H1 (cell line): ENCODE data around the gene SLC26A11. TPM values are rescaled to one million over a fixed set of nuclear protein-coding genes. Genes with fewer than 3 reads are reported as not detected.

Experiments used
- CTCF ChIA-PET: fragments of 300-600 bp; sonication (Branson Sonifier 250); formaldehyde crosslinking; loops from one replicate; lab custom pipeline; 2021; ENCODE audit not compliant: partially characterized antibody; lab: Charles Lee
- POLR2A ChIA-PET: fragments of 300-600 bp; sonication (Branson Sonifier 250); formaldehyde crosslinking; loops from one replicate; lab custom pipeline; 2021; ENCODE audit warnings: inconsistent platforms; ENCODE audit not compliant: partially characterized antibody; lab: Charles Lee
- DNase-seq, 2 experiments: peaks; one replicate each; pipeline versions ENCODE4 v3.0.0 to v3.0.0-alpha.2; 2010 to 2022; ENCODE audit warnings: low spot score in 2 of 2, low read depth in 1 of 2, mixed read lengths in 1 of 2
- FAIRE-seq: peaks from 2 replicates; lab custom pipeline; 2011; peaks lifted over from hg19 to GRCh38; lab: Jason Lieb, UNC
- H2AFZ ChIP-seq: 2 replicates; pipeline ENCODE4 v1.8.1; 2012; ENCODE audit warnings: low read length, inconsistent platforms
- H2AK5ac ChIP-seq: 2 replicates; pipeline ENCODE4 v1.6.1; 2013; ENCODE audit warnings: low read depth, low read length
- H2BK120ac ChIP-seq: replicated peaks from 2 replicates; pipeline ENCODE3; 2013; ENCODE audit warnings: low read depth, low read length, inconsistent platforms
- H2BK12ac ChIP-seq: 2 replicates; pipeline ENCODE4 v1.6.1; 2013; ENCODE audit warnings: low read depth, low read length
- H2BK15ac ChIP-seq: 2 replicates; pipeline ENCODE4 v1.6.1; 2013; ENCODE audit warnings: low read length
- H2BK20ac ChIP-seq: 2 replicates; pipeline ENCODE4 v1.6.1; 2013; ENCODE audit warnings: low read length
- H2BK5ac ChIP-seq: 2 replicates; pipeline ENCODE4 v1.6.1; 2013; ENCODE audit warnings: low read depth, low read length
- H3K14ac ChIP-seq: 2 replicates; pipeline ENCODE4 v1.6.1; 2013; ENCODE audit warnings: inconsistent platforms; ENCODE audit not compliant: insufficient read length
- H3K18ac ChIP-seq: 2 replicates; pipeline ENCODE4 v1.6.1; 2013; ENCODE audit warnings: low read length; ENCODE audit errors: extremely low read depth
- H3K23ac ChIP-seq: 2 replicates; pipeline ENCODE4 v1.6.1; 2013; ENCODE audit warnings: inconsistent platforms; ENCODE audit not compliant: insufficient read length
- H3K23me2 ChIP-seq: 2 replicates; pipeline ENCODE4 v1.6.1; 2013; ENCODE audit warnings: low read depth, low read length
- H3K27ac ChIP-seq: 2 replicates; pipeline ENCODE4 v1.6.1; 2011; ENCODE audit warnings: low read depth, low read length, inconsistent platforms
- H3K27me3 ChIP-seq, 4 experiments: replicated peaks in 1 of 4; 1 replicate in 1 of 4; 2 replicates in 3 of 4; pipeline versions ENCODE4 v1.6.1 to v1.8.1; 2011 to 2013; ENCODE audit warnings: low read length in 3 of 4, mild to moderate bottlenecking in 3 of 4, inconsistent platforms in 2 of 4, mixed read lengths in 2 of 4, moderate library complexity in 1 of 4; ENCODE audit not compliant: control insufficient read depth in 3 of 4, insufficient read depth in 3 of 4; ENCODE audit errors: extremely low read depth in 1 of 4
- H3K36me3 ChIP-seq, 4 experiments: 2 replicates each; pipeline versions ENCODE4 v1.6.1 to v1.8.1; 2011 to 2013; ENCODE audit warnings: mild to moderate bottlenecking in 4 of 4, low read length in 3 of 4, moderate library complexity in 2 of 4, control low read depth in 1 of 4, inconsistent platforms in 1 of 4; ENCODE audit not compliant: insufficient read depth in 4 of 4, control insufficient read depth in 2 of 4
- H3K4ac ChIP-seq: replicated peaks from 2 replicates; pipeline ENCODE3; 2013; ENCODE audit warnings: low read length, low read depth, mixed read lengths, inconsistent platforms; ENCODE audit not compliant: insufficient read length
- H3K4me1 ChIP-seq, 4 experiments: replicated peaks in 1 of 4; 1 replicate in 1 of 4; 2 replicates in 3 of 4; pipeline versions ENCODE4 v1.6.1 to v1.8.1; 2011 to 2013; ENCODE audit warnings: low read length in 3 of 4, inconsistent platforms in 2 of 4, mixed read lengths in 1 of 4; ENCODE audit not compliant: insufficient read depth in 4 of 4, control insufficient read depth in 3 of 4
- H3K4me2 ChIP-seq, 2 experiments: 2 replicates each; pipeline versions ENCODE4 v1.6.1 to v1.8.1; 2011 to 2013; ENCODE audit warnings: low read depth in 2 of 2, low read length in 2 of 2, control low read depth in 1 of 2, inconsistent platforms in 1 of 2, mild to moderate bottlenecking in 1 of 2; ENCODE audit not compliant: insufficient read depth in 1 of 2
- H3K4me3 ChIP-seq, 4 experiments: fragments of 200-600, 300-600 bp in 1 of 4; sonication (generic), shearing (Covaris generic), sonication (Bioruptor Twin) in 1 of 4; 2 replicates each; pipeline versions ENCODE4 v1.5.1 to v1.8.1; 2011 to 2016; ENCODE audit warnings: low read length in 4 of 4, low read depth in 3 of 4, control low read depth in 2 of 4, inconsistent platforms in 2 of 4, mild to moderate bottlenecking in 2 of 4, mixed read lengths in 1 of 4, moderate library complexity in 1 of 4; ENCODE audit not compliant: insufficient read depth in 2 of 4; ENCODE audit errors: extremely low read depth in 1 of 4
- H3K56ac ChIP-seq: replicated peaks from 2 replicates; pipeline ENCODE3; 2013; ENCODE audit warnings: low read depth, mild to moderate bottlenecking, mixed read lengths, low read length, inconsistent platforms; ENCODE audit not compliant: insufficient read length
- H3K79me1 ChIP-seq: 2 replicates; pipeline ENCODE4 v1.6.1; 2013; ENCODE audit warnings: low read depth, low read length, control low read depth
- H3K79me2 ChIP-seq, 2 experiments: 2 replicates each; pipeline versions ENCODE4 v1.6.1 to v1.8.1; 2012 to 2013; ENCODE audit warnings: low read length in 2 of 2, mild to moderate bottlenecking in 2 of 2, inconsistent platforms in 1 of 2; ENCODE audit not compliant: insufficient read depth in 2 of 2, control insufficient read depth in 1 of 2
- H3K9ac ChIP-seq, 4 experiments: replicated peaks in 1 of 4; 1 replicate in 1 of 4; 2 replicates in 3 of 4; pipeline versions ENCODE4 v1.6.1 to v1.8.1; 2011 to 2013; ENCODE audit warnings: low read depth in 3 of 4, low read length in 3 of 4, control low read depth in 2 of 4, mild to moderate bottlenecking in 2 of 4, moderate library complexity in 2 of 4, inconsistent platforms in 1 of 4; ENCODE audit errors: extremely low read depth in 1 of 4
- H3K9me3 ChIP-seq, 2 experiments: 2 replicates each; pipeline versions ENCODE4 v1.6.1 to v1.8.1; 2012 to 2013; ENCODE audit warnings: mild to moderate bottlenecking in 2 of 2, moderate library complexity in 2 of 2, control low read depth in 1 of 2, inconsistent platforms in 1 of 2, low read depth in 1 of 2, low read length in 1 of 2, mixed read lengths in 1 of 2; ENCODE audit not compliant: insufficient read depth in 2 of 2
- H4K20me1 ChIP-seq, 2 experiments: replicated peaks in 1 of 2; 2 replicates each; pipeline versions ENCODE3 to v1.8.1; 2011 to 2013; ENCODE audit warnings: inconsistent platforms in 2 of 2, low read length in 2 of 2, mild to moderate bottlenecking in 1 of 2; ENCODE audit not compliant: insufficient read depth in 2 of 2, control insufficient read depth in 1 of 2
- H4K5ac ChIP-seq: 2 replicates; pipeline ENCODE4 v1.6.1; 2013; ENCODE audit warnings: low read length, low read depth, mixed read lengths, inconsistent platforms; ENCODE audit not compliant: insufficient read length
- H4K8ac ChIP-seq: 2 replicates; pipeline ENCODE4 v1.8.0; 2013; ENCODE audit warnings: mild to moderate bottlenecking, moderate library complexity, low read length, inconsistent platforms; ENCODE audit not compliant: insufficient read depth; ENCODE audit errors: extremely low read depth
- H4K91ac ChIP-seq: replicated peaks from 2 replicates; pipeline ENCODE3; 2013; ENCODE audit warnings: low read length, mixed read lengths, inconsistent platforms; ENCODE audit not compliant: insufficient read length
- CBX5 ChIP-seq: fragments of 300-800, 300-1000 bp; sonication (generic); IDR thresholded peaks from 2 replicates; pipeline ENCODE4 v1.7.1; 2016; ENCODE audit warnings: antibody characterized with exemption, low read length, low read depth
- CBX8 ChIP-seq: fragments of 300-800, 300-1000 bp; sonication (generic); IDR thresholded peaks from 2 replicates; pipeline ENCODE4 v1.7.1; 2016; ENCODE audit warnings: low read depth, low read length, borderline replicate concordance
- CREB1 ChIP-seq: IDR thresholded peaks from 2 replicates; pipeline ENCODE4 v1.6.1; 2012; ENCODE audit warnings: inconsistent platforms
- HDAC2 ChIP-seq, 2 experiments: fragments of 300-600 bp in 1 of 2; sonication (generic) in 1 of 2; IDR thresholded peaks; 2 replicates each; pipeline ENCODE4 v1.6.1; 2011 to 2012; ENCODE audit warnings: low read depth in 2 of 2, low read length in 2 of 2, mild to moderate bottlenecking in 2 of 2, moderate library complexity in 2 of 2, borderline replicate concordance in 1 of 2, inconsistent platforms in 1 of 2
- SIN3A ChIP-seq, 2 experiments: IDR thresholded peaks in 1 of 2; conservative IDR thresholded peaks in 1 of 2; 2 replicates each; pipeline ENCODE4 v1.6.1; 2011 to 2012; ENCODE audit warnings: low read length in 2 of 2, improper control_type of control experiment in 1 of 2, low read depth in 1 of 2, mild to moderate bottlenecking in 1 of 2
- SUZ12 ChIP-seq: fragments of 200-600 bp; sonication (generic); IDR thresholded peaks from 2 replicates; pipeline ENCODE4 v1.6.1; 2012; ENCODE audit warnings: mild to moderate bottlenecking, inconsistent platforms, low read length, moderate library complexity, mixed read lengths
- WGBS, 2 experiments: shearing (Covaris generic) in 1 of 2; methylation state at CpG; one replicate each; pipeline versions ENCODE4 v1.1.6 to v1.1.7; 2013 to 2015; ENCODE audit warnings: low lambda C conversion rate in 2 of 2, mixed read lengths in 2 of 2, inconsistent platforms in 1 of 2, low coverage in 1 of 2, missing lambda C conversion rate in 1 of 2; ENCODE audit not compliant: insufficient replicate concordance in 2 of 2, insufficient coverage in 1 of 2, insufficient read length in 1 of 2; ENCODE audit errors: extremely low coverage in 1 of 2, missing lambda C conversion rate in 1 of 2; 5-methylcytosine and 5-hydroxymethylcytosine counted together
- polyA plus RNA-seq, 7 experiments: library from polyadenylated mRNA; depleted of rRNA in 3 of 7; stranded (reverse) in 5 of 7; unstranded in 2 of 7; fragments of >200 nt in 5 of 7; fragments of 200-250 nt in 2 of 7; gene quantifications; 1 replicate in 5 of 7; 2 replicates in 1 of 7; 4 replicates in 1 of 7; pipeline versions ENCODE4 v1.2.1 to v1.2.3, GENCODE V29; 2011 to 2013; ENCODE audit warnings: missing spikeins in 2 of 7, mixed read lengths in 2 of 7
- total RNA-seq: library from RNA; stranded (reverse); fragmentation: NEBNext Ultra II Directional; extraction: Animal tissue kit (Norgen Biotek cat#: 25700); gene quantifications from 2 replicates; pipeline ENCODE4 v1.2.1, GENCODE V29; 2021

The SLC26A11 gene
- total and polyA plus RNA-seq, 2 of the 8 experiments (the other 6 are each of a cell fraction or from before 2014, with no cell fraction given) = 15.5 to 25.9 TPM

- H2AFZ ChIP-seq = no peak overlapping the region
- no peak overlapping the region for H2BK120ac ChIP-seq
- H2BK15ac ChIP-seq = no peak overlapping the region
- no peak for DNase-seq
- H3K18ac ChIP-seq = no peak overlapping the region
- H3K23me2 ChIP-seq = no peaks in the 10 kb centered on the region
- ChIA-PET POLR2A (interaction anchor here (1.1 kb wide), 1 partner anchor 9 kb away, joined by 3 read pairs; no protein-coding TSS in a partner anchor), CTCF (interaction anchor here (0.9 to 1.2 kb wide), 2 partner anchors 17 to 39 kb away, joined by 3 to 8 read pairs; no protein-coding TSS in a partner anchor)
- no peak overlapping the region for H3K56ac ChIP-seq
- no peak for FAIRE-seq
- no peak overlapping the region for H3K14ac ChIP-seq
- H3K23ac ChIP-seq = no peak overlapping the region
- H3K36me3 ChIP-seq = peaks cover 4 to 18% (median 12%) of the 10 kb centered on the region in 4 experiments; a peak in 5 of 8 replicates
- H3K9ac ChIP-seq = no peak overlapping the region
- no peaks in the 10 kb centered on the region for H3K27me3 ChIP-seq
- WGBS, 2 experiments = 91% methylated on average over 12 of the region's 19 CpGs; no CpG with 5 or more reads in 1 of the 2 experiments
- no peaks in the 10 kb centered on the region for H3K79me2 ChIP-seq
- H2BK20ac ChIP-seq = no peak overlapping the region
- no peak overlapping the region for H4K91ac ChIP-seq
- H3K4me2 ChIP-seq = no peak overlapping the region
- no peak overlapping the region for H2BK12ac ChIP-seq
- H3K9me3 ChIP-seq = no peaks in the 10 kb centered on the region
- H3K4me1 ChIP-seq = no peaks in the 10 kb centered on the region
- H2BK5ac ChIP-seq = no peak overlapping the region
- no peak overlapping the region for H4K8ac ChIP-seq
- no peak overlapping the region for H3K4ac ChIP-seq
- no peak overlapping the region for H3K27ac ChIP-seq
- no peak overlapping the region for H2AK5ac ChIP-seq
- H3K4me3 ChIP-seq = no peak overlapping the region
- H3K79me1 ChIP-seq = peaks cover 6% of the 10 kb centered on the region; the same call in 1 of the 2 replicates
- H4K5ac ChIP-seq = no peak overlapping the region
- H4K20me1 ChIP-seq = peaks cover 0 to 12% of the 10 kb centered on the region in 2 experiments
- no peak for TF ChIP-seq CBX8
- no peak for TF ChIP-seq HDAC2 (IDR thresholded peaks at IDR 0.05; ENCODE audit: borderline replicate concordance in 1 of 2, low read depth in 2 of 2, low read length in 2 of 2)
- TF ChIP-seq SIN3A (conservative IDR thresholded peaks at IDR 0.05 in 1 of 2, IDR thresholded peaks at IDR 0.05 in 1 of 2; ENCODE audit: low read depth in 1 of 2, low read length in 2 of 2) = no peak
- TF ChIP-seq CBX5 = no peak
- no peak for TF ChIP-seq SUZ12
- TF ChIP-seq CREB1 = no peak
Observed at GRCh38 chr17:80212962-80213642, 7.1 kb upstream of the SLC26A11 start.
